Measurements from ENCODE around the gene TNNI3. TPM values are rescaled to one million over a fixed set of nuclear protein-coding genes. Genes with fewer than 3 reads are reported as not detected.
"Not testable (repeated sequence)": the region's sequence is repeated elsewhere in the genome, so short reads cannot be mapped to it uniquely, and the experiment has no call there.

TNNI3 gene
- polyA plus RNA-seq, 3 donors, result 4.2 to 7.5 (median 6.3) TPM

DNA sequence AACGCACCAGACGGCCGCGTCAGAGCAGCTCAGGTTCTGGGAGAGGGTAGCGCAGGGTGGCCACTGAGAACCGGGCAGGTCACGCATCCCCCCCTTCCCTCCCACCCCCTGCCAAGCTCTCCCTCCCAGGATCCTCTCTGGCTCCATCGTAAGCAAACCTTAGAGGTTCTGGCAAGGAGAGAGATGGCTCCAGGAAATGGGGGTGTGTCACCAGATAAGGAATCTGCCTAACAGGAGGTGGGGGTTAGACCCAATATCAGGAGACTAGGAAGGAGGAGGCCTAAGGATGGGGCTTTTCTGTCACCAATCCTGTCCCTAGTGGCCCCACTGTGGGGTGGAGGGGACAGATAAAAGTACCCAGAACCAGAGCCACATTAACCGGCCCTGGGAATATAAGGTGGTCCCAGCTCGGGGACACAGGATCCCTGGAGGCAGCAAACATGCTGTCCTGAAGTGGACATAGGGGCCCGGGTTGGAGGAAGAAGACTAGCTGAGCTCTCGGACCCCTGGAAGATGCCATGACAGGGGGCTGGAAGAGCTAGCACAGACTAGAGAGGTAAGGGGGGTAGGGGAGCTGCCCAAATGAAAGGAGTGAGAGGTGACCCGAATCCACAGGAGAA is 42.0 kb downstream of the TNNI3 start:
- no peak for DNase-seq

DNA sequence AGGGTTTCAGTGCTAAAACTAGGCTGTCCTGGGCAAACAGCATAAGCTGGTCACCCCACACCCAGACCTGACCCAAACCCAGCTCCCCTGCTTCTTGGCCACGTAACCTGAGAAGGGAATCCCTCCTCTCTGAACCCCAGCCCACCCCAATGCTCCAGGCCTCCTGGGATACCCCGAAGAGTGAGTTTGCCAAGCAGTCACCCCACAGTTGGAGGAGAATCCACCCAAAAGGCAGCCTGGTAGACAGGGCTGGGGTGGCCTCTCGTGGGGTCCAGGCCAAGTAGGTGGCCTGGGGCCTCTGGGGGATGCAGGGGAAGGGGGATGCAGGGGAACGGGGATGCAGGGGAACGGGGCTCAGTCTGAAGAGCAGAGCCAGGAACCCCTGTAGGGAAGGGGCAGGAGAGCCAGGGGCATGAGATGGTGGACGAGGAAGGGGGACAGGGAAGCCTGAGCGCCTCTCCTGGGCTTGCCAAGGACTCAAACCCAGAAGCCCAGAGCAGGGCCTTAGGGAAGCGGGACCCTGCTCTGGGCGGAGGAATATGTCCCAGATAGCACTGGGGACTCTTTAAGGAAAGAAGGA is 42.9 kb downstream of the TNNI3 start:
- no peak for DNase-seq

DNA sequence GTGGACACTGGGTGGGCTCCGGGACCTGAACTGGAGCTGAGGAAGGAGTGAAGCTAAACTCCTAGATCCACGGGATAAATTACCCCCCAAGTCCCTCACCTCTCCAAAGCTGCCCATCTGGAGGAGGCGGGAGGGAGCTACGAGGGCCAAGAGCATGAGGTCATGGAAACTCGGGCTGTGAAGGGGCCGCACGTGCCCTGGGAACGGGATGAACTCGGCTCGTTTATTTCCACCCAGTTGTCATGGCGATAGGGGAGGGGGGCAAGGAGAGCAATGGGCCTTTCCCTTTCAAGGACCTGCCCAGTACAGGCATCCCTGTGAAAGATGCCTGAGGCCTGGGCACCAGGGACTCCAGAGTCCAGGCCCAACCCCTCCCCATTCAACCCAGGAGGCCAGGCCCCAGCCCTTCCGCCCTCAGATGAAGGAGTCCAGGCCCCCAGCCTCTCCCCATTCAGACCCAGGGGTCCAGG is 43.9 kb downstream of the TNNI3 start:
- DNase-seq, result peak; percentile 94

DNA sequence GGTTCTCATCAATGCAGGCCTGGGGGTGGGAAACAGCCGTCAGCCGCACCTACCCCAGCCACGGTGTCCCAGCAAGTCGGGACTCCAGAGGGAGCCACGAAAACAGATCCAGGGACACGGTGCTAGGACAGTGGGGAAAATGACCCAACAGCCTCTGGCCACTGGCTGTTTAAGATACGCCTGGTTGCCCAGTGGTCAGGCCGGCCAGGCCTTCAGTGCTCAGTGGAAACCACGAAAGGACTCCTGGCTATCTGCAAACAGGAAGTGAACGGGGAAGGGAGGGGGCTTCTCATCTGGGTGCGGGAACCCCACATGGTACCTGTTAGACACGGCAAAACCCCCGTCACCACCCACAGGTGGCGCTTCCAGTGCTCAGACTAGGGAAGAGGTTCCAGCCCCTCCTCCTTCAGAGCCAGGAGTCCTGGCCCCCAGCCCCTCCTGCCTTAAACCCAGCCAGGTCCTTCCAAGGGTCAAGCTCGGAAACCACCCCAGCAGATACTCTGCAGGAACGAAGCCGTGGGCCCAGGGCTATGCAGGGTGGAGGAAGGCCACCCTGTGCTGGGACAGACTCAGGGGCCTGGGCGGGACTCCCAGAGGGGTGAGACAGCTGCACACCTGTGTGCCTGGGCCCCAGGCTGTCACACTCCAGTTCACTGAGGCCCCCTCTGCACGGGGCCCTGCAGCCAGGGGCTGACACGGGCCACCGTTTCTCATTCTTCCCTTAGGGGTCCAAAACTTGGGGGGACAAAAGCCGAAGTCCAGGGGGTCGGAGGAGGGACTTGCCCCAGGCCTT is 44.6 kb downstream of the TNNI3 start:
- DNase-seq, result no peak

DNA sequence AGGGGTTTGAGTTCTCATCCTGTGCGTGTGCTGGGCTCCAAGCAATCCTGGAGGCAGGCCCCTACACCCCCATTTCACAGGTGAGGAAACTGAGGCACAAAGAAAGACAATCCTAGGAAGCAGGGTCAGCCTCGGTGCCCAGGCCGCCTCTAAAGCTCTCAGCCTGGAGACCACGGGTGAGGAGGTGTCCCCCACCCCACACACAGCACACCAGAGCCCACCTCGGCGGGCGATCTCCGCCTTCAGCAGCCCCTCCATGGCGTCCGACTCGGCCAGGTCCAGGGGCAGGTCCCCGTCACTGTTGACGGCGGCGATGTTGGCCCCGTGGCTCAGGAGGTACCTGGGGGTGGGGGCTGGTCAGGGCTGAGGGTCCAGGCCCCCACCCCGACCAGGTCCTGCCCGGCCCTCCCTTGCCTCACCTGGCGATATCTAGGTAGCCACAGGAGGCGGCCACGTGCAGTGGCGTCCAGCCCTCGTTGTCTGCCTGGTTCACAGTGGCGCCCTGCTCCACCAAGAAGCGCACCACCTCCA is 45.2 kb downstream of the TNNI3 start:
- no peak for DNase-seq

DNA sequence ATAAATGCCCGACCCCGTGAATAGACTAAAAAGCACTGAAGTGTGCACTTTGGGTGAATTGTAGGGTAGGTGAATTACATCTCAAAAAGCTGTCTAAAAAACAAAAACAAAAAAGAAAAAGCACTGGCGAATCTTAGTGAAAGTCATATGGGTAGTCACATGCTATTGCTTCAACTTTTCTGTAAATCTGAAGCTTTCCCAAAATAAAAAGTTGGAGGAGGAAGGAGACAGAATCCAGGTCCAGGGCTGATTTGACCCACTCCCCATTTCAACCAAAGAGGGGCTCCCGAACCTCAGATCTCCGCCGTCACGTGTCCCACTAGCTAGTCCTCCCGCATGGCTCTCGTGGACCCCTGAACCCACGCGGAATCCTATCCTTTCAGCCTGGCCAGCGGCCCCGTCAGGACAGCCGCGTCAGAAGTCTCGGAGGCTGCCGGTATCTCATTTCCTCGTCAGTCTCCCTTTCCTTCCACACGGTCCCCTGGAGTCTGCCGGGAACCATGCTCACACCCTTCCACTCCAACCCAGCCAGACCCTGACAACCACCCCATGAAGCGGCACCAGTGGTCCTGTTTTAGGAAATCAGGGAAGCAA is 46.2 kb downstream of the TNNI3 start:
- no peak for DNase-seq

DNA sequence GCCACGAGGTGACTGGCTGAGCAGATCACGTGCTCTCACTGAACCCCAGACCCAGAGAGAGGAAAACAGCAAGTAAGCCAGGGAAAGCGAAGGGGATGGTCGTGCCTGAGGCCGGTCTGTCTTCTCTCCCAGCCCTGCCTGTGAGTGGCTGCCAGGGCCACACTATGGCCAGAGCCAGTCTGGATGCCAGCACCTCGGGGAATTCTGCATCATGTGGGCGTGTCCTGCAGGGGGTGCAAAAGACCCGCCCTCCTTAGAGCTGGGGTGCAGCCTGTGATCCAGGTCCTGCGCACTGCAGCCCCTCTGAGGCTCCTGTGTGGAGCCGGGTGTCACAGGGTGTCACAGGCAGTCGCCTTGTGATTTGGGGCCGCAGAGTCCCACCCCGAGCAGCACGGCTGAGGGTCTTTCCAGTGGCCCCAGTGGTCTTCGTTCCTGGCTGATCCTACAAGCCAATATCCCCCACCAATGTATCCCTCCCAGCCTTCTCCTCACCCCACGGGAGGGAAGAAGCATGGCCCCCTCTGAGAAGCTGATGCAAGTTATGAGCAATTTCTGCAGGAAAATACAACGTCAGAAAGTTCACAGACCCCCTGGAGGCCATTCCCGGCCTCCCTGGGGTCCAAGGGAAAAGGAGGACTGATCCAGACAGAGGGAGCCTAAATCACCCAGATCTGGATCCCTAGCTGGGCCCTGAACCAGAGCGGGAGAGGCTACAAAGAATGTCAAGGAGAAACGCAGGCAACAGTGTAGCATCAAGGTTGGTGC is 47.8 kb downstream of the TNNI3 start:
- DNase-seq, result no peak

DNA sequence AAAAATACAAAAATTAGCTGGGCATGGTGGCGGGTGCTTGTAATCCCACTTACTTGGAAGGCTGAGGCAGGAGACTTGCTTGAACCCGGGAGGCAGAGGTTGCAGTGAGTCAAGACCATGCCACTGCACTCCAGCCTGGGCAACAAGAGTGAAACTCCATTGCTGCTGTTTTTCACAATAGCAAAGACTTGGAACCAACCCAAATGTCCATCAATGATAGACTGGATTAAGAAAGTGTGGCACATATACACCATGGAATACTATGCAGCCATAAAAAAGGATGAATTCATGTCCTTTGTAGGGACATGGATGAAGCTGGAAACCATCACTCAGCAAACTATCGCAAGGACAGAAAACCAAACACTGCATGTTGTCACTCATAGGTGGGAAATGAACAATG is 50.3 kb downstream of the TNNI3 start:
- DNase-seq, result not testable (repeated sequence)

DNA sequence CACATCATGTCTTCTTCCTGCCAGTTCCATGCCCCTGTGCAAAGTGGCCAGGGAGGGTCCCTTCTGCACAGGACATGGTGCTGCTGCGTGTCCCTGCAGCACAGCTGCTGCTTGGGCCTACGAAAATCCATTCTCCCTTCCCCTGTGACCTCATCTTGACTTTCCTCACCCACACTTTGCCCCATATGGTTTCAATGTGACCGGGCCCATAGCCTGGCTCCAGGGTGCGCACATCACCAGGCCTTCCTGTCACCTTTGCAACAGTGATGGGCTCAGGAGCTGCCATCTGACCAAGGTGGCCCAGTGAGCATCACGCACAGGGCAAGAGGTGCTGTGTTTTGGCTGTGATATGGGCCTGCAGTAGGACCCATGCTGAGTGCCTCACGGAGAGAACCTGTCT is 50.9 kb downstream of the TNNI3 start:
- DNase-seq, result no peak

DNA sequence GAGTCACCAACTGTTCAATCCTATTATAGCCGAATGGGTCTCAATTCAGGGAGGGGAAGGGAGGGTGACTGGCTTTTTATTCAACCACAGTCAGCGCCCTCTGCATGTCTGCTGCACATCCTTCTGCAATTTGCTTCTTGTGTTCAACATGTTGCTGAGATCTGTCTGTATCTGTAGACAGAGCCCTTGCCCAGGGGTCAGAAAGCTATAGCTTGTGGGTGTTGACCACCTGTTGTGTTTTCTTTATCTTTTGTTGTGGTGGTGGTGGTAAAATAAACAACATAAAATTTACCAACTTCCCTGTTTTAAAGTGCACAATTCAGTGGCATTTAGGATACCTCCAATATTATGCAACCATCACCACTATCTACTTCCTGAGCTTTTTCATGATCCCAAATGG is 52.3 kb downstream of the TNNI3 start:
- no peak for DNase-seq

DNA sequence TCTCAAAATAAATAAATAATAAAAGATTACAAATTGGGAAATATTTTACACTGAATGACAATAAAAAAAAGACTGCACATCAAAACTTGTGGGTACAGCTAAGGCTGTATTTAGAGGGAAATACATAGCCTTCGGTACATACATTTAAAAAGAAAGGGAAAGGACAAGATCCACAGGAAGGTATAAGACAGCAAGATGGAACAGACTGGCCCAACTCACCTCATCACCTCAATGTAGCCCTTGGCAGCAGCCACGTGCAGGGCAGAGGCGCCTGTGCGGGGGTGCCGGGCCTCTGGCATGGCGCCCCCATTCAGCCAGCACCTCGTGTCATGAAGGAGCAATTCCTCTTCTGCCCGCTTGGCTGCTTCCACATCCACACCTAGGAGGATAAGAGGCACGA is 54.3 kb downstream of the TNNI3 start:
- DNase-seq, result no peak

Other genes starting within 250 kb of the TNNI3 start
- gene NLRP7, start 210.2 kb downstream of the TNNI3 start, polyA plus RNA-seq (ENCODE audit: insufficient read length in 3 of 3), result under 1 TPM in 1 of 3 donors, not detected in 2; 0.04 TPM
- gene NLRP2, start 191.4 kb downstream of the TNNI3 start, polyA plus RNA-seq (ENCODE audit: insufficient read length in 3 of 3), result 10 to 100 TPM in 2 of 3 donors, 1 to 10 TPM in 1; 7.8 to 22.2 (median 12.8) TPM
- gene GP6, start 119.5 kb downstream of the TNNI3 start, polyA plus RNA-seq (ENCODE audit: insufficient read length in 3 of 3), result under 1 TPM; 0.53 to 0.92 (median 0.77) TPM
- 10 to 100 TPM; 16.0 to 24.0 (median 21.0) TPM for gene RDH13, start 94.6 kb downstream of the TNNI3 start, polyA plus RNA-seq (ENCODE audit: insufficient read length in 3 of 3)
- 10 to 100 TPM; 56.1 to 91.8 (median 73.3) TPM for gene EPS8L1, start 81.9 kb downstream of the TNNI3 start, polyA plus RNA-seq (ENCODE audit: insufficient read length in 3 of 3)
- 100 to 1,000 TPM in 2 of 3 donors, 10 to 100 TPM in 1; 99.9 to 114 (median 104) TPM for gene PPP1R12C, start 40.1 kb downstream of the TNNI3 start, polyA plus RNA-seq (ENCODE audit: insufficient read length in 3 of 3)
- gene TNNT1, start 8.5 kb downstream of the TNNI3 start, polyA plus RNA-seq (ENCODE audit: insufficient read length in 3 of 3), result 1 to 10 TPM; 4.6 to 6.7 (median 5.3) TPM
- 10 to 100 TPM in 1 of 3 donors, 1 to 10 TPM in 2; 6.7 to 11.7 (median 9.2) TPM for gene DNAAF3, start 8.9 kb upstream of the TNNI3 start, polyA plus RNA-seq (ENCODE audit: insufficient read length in 3 of 3)
- gene SYT5, start 22.6 kb upstream of the TNNI3 start, polyA plus RNA-seq (ENCODE audit: insufficient read length in 3 of 3), result under 1 TPM; 0.30 to 0.47 (median 0.41) TPM
- under 1 TPM; 0.16 to 0.24 (median 0.17) TPM for gene PTPRH, start 51.8 kb upstream of the TNNI3 start, polyA plus RNA-seq (ENCODE audit: insufficient read length in 3 of 3)
- gene TMEM86B, start 71.0 kb upstream of the TNNI3 start, polyA plus RNA-seq (ENCODE audit: insufficient read length in 3 of 3), result 1 to 10 TPM; 4.4 to 6.5 (median 4.6) TPM
- gene PPP6R1, start 101.3 kb upstream of the TNNI3 start, polyA plus RNA-seq (ENCODE audit: insufficient read length in 3 of 3), result 10 to 100 TPM; 48.3 to 52.8 (median 52.6) TPM
- 10 to 100 TPM; 36.4 to 49.5 (median 42.5) TPM for gene HSPBP1, start 122.4 kb upstream of the TNNI3 start, polyA plus RNA-seq (ENCODE audit: insufficient read length in 3 of 3)
- gene BRSK1, start 126.3 kb upstream of the TNNI3 start, polyA plus RNA-seq (ENCODE audit: insufficient read length in 3 of 3), result 10 to 100 TPM; 11.5 to 18.7 (median 16.5) TPM
- 1 to 10 TPM; 1.4 to 1.6 (median 1.6) TPM for gene TMEM150B, start 167.6 kb upstream of the TNNI3 start, polyA plus RNA-seq (ENCODE audit: insufficient read length in 3 of 3)
- gene KMT5C, start 182.1 kb upstream of the TNNI3 start, polyA plus RNA-seq (ENCODE audit: insufficient read length in 3 of 3), result 10 to 100 TPM; 21.5 to 37.2 (median 33.0) TPM
- gene COX6B2, start 197.0 kb upstream of the TNNI3 start, polyA plus RNA-seq (ENCODE audit: insufficient read length in 3 of 3), result 1 to 10 TPM in 2 of 3 donors, under 1 TPM in 1; 0.97 to 2.0 (median 1.3) TPM
- under 1 TPM; 0.13 to 0.31 (median 0.14) TPM for gene GARIN5B, start 205.5 kb upstream of the TNNI3 start, polyA plus RNA-seq (ENCODE audit: insufficient read length in 3 of 3)
- gene IL11, start 212.7 kb upstream of the TNNI3 start, polyA plus RNA-seq (ENCODE audit: insufficient read length in 3 of 3), result 1 to 10 TPM; 1.2 to 2.0 (median 1.5) TPM
- gene TMEM190, start 219.1 kb upstream of the TNNI3 start, polyA plus RNA-seq (ENCODE audit: insufficient read length in 3 of 3), result under 1 TPM; 0.41 to 0.81 (median 0.55) TPM
- gene TMEM238, start 226.6 kb upstream of the TNNI3 start, polyA plus RNA-seq (ENCODE audit: insufficient read length in 3 of 3), result 1 to 10 TPM in 1 of 3 donors, under 1 TPM in 2; 0.61 to 1.2 (median 0.91) TPM
- gene RPL28, start 228.2 kb upstream of the TNNI3 start, polyA plus RNA-seq (ENCODE audit: insufficient read length in 3 of 3), result 1,000 to 10,000 TPM; 1,015 to 1,277 (median 1,113) TPM

Data from renal pelvis (tissue), 4 donors.